CD4-positive, alpha-beta T cell treated with Interleukin-6 for 4 hours (primary cell): ENCODE measurements around the gene SOX15.

Experiments
- DNase-seq: peaks from one replicate; pipeline ENCODE4 v3.0.0-alpha.2; 2020; ENCODE audit warnings: mixed read lengths

SOX15 gene

DNA sequence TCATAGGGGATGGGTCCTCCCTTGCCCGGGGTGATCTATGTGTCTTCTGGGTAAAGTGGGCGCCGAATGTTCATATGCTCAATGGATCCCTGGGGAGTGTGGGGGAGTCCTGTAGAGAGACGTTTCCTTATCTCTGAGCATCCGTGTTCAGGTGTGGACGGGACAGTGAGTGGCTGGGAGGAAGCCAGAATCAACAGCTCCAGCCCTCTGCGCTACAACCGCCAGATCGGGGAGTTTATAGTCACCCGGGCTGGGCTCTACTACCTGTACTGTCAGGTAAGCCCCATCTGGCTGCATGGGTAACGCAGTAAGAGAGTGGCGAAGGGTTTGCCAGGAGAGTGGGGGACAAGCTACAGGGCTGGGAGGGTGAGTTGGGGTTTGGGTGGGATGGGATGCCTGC, 33.3 kb downstream of the SOX15 start:
- DNase-seq = no peak

DNA sequence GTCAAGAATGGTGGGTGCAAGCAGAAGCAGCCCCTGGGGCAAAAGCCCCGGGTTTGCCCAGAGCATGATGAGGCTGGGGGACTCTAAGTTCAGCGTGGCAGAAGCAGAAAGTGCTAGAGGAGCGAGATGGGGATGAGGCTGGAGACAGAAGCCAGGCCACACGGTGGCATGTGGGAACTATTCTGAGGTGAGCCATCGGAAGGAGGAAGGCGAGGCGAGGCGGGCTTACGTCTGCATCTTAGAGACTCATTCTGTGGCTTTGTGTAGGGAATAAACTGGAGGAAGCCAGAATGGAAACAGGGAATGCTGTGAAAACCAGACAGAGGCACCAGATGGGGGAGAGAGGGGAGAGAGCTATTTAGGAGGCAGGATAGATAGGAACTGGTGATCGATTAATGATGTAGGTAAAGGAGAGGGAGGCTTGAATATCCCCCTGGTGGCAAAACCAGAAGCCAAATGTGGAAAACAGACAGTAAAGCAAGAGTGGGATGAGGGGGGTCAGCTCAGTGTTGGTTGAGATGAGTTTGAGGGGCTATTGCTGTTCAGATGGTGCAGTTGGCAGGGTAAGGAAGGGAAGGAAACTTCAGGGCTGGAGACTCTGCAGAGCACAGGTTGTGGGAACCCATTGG, 34.5 kb downstream of the SOX15 start:
- DNase-seq = no peak

- no peak for DNase-seq
These were observed 36.5 kb downstream of the SOX15 start for GRCh38 chr17:7553356-7553755.

- peak; percentile 53 for DNase-seq
These were observed 37.3 kb downstream of the SOX15 start for GRCh38 chr17:7552621-7553051.

DNA sequence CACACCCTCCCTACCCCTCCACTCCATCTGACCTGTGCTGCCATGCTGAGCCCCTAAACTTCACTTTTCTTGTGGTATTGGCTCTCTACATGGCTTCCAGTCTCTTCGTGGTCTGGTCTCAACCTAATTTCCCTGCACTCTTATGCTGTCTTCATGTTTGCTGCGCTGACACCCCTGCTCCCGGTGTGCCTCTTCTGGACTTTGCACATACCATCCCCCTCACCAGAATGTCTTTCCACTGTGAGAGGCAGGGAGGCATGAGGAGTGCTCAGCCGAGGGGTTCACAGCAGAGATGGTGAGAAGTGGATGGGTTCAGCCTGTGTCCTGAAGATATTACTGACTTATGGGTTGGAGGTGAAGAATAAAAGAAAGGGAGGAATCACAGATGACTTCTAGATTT, 38.5 kb downstream of the SOX15 start:
- no peak for DNase-seq

DNA sequence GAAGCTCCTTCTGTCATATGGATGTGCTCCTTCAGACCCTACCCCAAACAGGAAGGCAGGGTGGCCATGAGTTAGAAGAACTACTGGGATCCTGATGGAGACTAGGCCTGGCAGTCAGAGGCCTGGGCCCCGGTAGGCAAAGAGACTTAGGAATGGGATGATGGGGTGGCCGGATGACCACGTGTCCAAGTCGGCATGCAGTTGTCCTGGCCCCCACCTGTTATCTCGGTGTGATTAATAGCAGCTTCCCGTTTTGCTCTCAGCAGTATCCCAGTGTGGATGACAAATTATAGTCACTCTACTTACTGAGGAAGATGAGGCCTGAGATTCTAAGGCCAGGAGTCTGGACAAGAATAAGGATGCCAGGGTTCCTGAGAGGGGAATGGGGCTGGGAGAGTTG, 39.5 kb downstream of the SOX15 start:
- no peak for DNase-seq

DNA sequence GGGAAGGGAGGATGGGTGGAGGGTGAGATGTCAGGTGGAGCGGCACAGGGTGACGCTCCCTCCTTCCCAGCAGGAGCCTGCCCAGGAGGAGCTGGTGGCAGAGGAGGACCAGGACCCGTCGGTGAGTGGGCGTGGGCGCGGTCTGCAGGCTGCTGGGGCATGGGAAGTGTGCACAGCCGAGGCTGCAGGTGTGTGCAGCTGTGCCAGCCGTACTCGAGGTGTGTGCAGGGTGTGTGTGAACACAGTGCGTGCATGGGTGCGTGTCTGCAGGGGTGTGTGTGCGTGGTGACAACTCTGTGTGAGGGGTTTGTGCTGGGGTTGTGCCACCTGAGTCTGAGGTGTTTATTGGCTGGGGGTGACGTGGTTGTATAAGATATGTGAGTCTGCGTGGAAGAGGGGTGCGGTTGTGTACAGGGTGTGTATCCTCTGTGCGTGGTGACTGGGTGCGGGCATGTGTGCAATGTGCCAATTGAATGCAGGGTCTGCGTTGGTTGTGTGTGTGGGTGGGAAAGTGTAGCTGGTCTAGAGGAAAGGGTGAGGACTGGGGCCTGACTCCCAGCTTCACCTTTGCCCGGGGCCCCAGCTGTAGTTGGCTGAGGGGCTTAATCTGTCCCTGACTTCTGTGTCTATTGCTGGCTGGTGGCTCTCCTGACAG, 40.4 kb downstream of the SOX15 start:
- DNase-seq = peak; percentile 58

GRCh38 chr17:7548585-7549400, 41.1 kb downstream of the SOX15 start, which contains the start of gene TNFSF12:
TNFSF12 (plus strand) TSS chr17:7549058; CDS start chr17:7549154, 96 bp downstream.
- peak; percentile 76 for DNase-seq

DNA sequence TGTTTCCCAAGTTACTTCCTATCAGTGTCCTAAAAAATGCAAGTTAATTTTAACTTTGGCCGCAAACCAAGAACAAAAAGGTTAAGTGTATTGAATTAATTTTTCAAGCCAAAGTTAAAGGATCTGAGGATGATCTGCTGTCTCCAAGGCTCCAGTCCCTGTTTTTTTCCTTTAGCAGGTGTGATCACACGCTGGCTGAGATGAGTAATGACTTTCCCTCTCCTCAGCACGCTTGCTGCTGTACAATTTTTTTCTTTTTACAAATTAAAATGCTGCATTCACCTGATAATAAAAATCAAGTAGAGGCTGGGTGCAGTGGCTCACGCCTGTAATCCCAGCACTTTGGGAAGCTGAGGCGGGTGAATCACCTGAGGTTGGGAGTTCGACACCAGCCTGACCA, 45.0 kb downstream of the SOX15 start:
- DNase-seq = no peak

DNA sequence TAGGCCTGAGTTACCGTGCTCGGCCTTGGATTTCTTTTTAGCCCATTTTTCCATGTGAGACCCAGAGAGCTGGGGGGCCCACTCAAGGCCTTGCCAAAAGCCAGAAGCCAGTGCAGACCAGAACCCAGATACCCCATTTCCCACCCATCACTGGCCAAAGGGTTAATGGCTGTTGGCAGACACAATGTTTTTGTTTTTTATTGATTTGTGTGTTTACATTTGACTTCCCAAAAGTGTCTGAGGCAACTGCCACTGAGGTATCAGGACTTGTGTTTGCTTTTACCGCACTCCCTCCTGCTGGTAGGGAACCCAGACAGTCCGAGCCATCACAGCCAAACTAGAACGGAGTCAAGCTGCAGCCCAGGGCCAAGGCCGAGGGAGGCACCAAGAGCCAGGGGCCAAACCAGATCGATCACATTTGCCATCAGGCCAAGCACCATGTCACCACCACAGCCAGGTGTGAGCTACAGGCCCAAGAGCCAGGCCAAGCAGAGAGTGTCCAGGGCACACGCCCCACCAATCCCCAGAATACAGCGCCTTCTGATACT, 48.7 kb downstream of the SOX15 start:
- DNase-seq = no peak

- DNase-seq = no peak
These were observed 50.9 kb downstream of the SOX15 start for GRCh38 chr17:7538891-7539545.
